WTC11 (cell line): Measurements from ENCODE around the gene TTC33.

Experiments used
- CTCF ChIP-seq: fragments of 200-600 bp; IDR thresholded peaks from 2 replicates; pipeline ENCODE4 v1.8.0; 2022; ENCODE audit warnings: antibody characterized with exemption
- PRDM15 ChIP-seq: sonication (generic); formaldehyde crosslinking; IDR thresholded peaks from 2 replicates; pipeline ENCODE4 v1.8.0; 2022; ENCODE audit warnings: missing genetic modification reagents
- ZMAT4 ChIP-seq: fragments of 250-450 bp; sonication (Bioruptor Pico); IDR thresholded peaks from 2 replicates; pipeline ENCODE4 v1.9.0; 2021; ENCODE audit warnings: mild to moderate bottlenecking
- TF ChIP-seq, protein P1 (sequence below): sonication (generic); formaldehyde crosslinking; IDR thresholded peaks from 2 replicates; pipeline ENCODE4 v1.8.1; 2023; ENCODE audit warnings: mild to moderate bottlenecking, missing genetic modification reagents, moderate library complexity
- TF ChIP-seq, protein P2 (sequence below): fragments of 250-450 bp; sonication (Bioruptor Pico); IDR thresholded peaks from 2 replicates; pipeline ENCODE4 v1.9.0; 2021; ENCODE audit warnings: moderate library complexity, mild to moderate bottlenecking, inconsistent platforms, borderline replicate concordance

- TF ChIP-seq, protein P1, sequence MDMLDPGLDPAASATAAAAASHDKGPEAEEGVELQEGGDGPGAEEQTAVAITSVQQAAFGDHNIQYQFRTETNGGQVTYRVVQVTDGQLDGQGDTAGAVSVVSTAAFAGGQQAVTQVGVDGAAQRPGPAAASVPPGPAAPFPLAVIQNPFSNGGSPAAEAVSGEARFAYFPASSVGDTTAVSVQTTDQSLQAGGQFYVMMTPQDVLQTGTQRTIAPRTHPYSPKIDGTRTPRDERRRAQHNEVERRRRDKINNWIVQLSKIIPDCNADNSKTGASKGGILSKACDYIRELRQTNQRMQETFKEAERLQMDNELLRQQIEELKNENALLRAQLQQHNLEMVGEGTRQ (CRISPR knock-in tag): no peak
- TF ChIP-seq ZMAT4 (no peak), CTCF (no peak), PRDM15 (CRISPR knock-in tag) (no peak)
- TF ChIP-seq, protein P2, sequence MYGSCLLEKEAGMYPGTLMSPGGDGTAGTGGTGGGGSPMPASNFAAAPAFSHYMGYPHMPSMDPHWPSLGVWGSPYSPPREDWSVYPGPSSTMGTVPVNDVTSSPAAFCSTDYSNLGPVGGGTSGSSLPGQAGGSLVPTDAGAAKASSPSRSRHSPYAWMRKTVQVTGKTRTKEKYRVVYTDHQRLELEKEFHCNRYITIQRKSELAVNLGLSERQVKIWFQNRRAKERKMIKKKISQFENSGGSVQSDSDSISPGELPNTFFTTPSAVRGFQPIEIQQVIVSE: no peak
These were observed 154.4 kb downstream of the TTC33 start for GRCh38 chr5:40601198-40601868.
